ENCODE measurements around the gene MRPS21.

DNA sequence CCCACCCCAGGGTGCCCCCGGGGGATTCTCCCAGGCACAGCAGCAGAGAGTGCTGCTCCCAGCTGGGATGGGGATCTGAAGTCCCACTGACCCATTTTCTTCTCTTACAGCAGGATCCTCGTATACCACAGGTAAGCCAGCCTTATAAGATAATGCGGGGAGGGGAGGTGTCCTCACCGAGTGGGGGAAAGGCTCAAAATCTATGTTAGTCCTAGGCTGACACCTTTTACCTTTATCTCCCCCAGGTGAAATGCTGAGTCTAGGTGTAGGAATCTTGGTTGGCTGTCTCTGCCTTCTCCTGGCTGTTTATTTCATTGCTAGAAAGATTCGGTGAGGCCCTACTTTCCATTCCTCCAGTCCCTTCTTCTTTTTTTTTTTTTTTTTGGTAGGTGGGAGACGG lies 30.1 kb upstream of the MRPS21 start:
- TF ChIP-seq, protein P1, sequence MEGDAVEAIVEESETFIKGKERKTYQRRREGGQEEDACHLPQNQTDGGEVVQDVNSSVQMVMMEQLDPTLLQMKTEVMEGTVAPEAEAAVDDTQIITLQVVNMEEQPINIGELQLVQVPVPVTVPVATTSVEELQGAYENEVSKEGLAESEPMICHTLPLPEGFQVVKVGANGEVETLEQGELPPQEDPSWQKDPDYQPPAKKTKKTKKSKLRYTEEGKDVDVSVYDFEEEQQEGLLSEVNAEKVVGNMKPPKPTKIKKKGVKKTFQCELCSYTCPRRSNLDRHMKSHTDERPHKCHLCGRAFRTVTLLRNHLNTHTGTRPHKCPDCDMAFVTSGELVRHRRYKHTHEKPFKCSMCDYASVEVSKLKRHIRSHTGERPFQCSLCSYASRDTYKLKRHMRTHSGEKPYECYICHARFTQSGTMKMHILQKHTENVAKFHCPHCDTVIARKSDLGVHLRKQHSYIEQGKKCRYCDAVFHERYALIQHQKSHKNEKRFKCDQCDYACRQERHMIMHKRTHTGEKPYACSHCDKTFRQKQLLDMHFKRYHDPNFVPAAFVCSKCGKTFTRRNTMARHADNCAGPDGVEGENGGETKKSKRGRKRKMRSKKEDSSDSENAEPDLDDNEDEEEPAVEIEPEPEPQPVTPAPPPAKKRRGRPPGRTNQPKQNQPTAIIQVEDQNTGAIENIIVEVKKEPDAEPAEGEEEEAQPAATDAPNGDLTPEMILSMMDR (IDR thresholded peaks at IDR 0.05; ENCODE audit: low read depth, low read length): no peak
- TF ChIP-seq POLR2A (IDR thresholded peaks at IDR 0.05; ENCODE audit: extremely low read depth, insufficient read length): no peak

Measured in NB4 (cell line).